Measurements from ENCODE around the gene OLFM2. TPM values are rescaled to one million over a fixed set of nuclear protein-coding genes. Genes with fewer than 3 reads are reported as not detected.

Gene OLFM2
- total RNA-seq, 1 experiment from 2014 or later = 75.6 TPM

DNA sequence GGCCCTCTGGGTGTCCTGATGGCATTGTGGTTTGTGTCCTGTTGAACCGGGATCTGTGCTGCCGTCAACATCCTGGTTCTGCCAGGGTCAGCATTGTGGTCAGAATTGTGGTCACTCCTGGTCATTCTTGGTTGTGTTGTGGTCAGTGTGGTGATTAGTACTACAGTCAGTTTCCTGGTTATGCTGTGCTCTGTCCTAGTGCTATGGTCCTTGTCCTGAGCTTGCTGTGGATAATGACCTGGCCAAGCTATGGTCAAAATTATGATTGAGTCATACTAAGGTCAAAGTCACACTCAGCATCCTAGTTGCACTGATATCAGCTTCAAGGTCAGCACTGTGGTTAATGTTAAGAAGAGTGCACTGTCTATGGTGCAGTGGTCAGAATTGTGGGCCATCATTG is 4.5 kb upstream of the OLFM2 start:
- H3K9ac ChIP-seq (ENCODE audit: extremely low read depth, insufficient read length, low read length) = no peak overlapping the region
- H2AFZ ChIP-seq (ENCODE audit: low read length) = no peak overlapping the region
- no peak overlapping the region for H2AK5ac ChIP-seq (ENCODE audit: insufficient read length, low read length)
- no peaks in the 10 kb centered on the region for H3K79me1 ChIP-seq (ENCODE audit: insufficient read depth, low read depth, low read length, poor library complexity, severe bottlenecking)
- no peak for TF ChIP-seq CTCF (conservative IDR thresholded peaks at IDR 0.05)
- Mint-ChIP-seq H3K4me3 (no peak overlapping the region), H3K27me3 (ENCODE audit: low read depth) (peaks cover 35% of the 10 kb centered on the region), H3K4me1 (peaks cover 11 to 30% of the 10 kb centered on the region in 2 experiments), H3K27ac (no peak overlapping the region; a peak in 1 of 7 replicates), H3K36me3 (ENCODE audit: insufficient read depth in 1 of 3, low read depth in 3 of 3) (peaks cover 0 to 5% (median 2%) of the 10 kb centered on the region in 3 experiments; a peak in 3 of 7 replicates), H3K9me3 (peaks cover 8 to 13% of the 10 kb centered on the region in 2 experiments)
- H3K4ac ChIP-seq (ENCODE audit: low read depth, low read length) = no peak overlapping the region
- WGBS (ENCODE audit: extremely low coverage, insufficient read length, low lambda C conversion rate) = no CpG with 5 or more reads among the region's 2 CpGs
- H2BK120ac ChIP-seq (ENCODE audit: low read depth, low read length, poor library complexity, severe bottlenecking) = no peak overlapping the region
- H3K18ac ChIP-seq (ENCODE audit: insufficient read length, low read depth, low read length) = no peak overlapping the region
- no peak overlapping the region for H4K5ac ChIP-seq (ENCODE audit: insufficient read length, low read depth, low read length)
- no peak overlapping the region for H2BK5ac ChIP-seq (ENCODE audit: insufficient read length, low read length)
- no peak for DNase-seq
- H2BK20ac ChIP-seq (ENCODE audit: low read depth, low read length, poor library complexity, severe bottlenecking) = no peak overlapping the region
- no peak overlapping the region for H3K4me2 ChIP-seq (ENCODE audit: insufficient read depth, insufficient read length, low read length)
- no peak overlapping the region for H4K8ac ChIP-seq (replicated peaks; ENCODE audit: insufficient read length, low read depth, low read length)
- no peaks in the 10 kb centered on the region for H3K9me3 ChIP-seq (ENCODE audit: control insufficient read depth, low read depth, low read length)
- no peak overlapping the region for H2BK15ac ChIP-seq (ENCODE audit: low read depth, low read length)
- H3K79me2 ChIP-seq (ENCODE audit: insufficient read depth, low read length) = no peaks in the 10 kb centered on the region
- H3K23me2 ChIP-seq (ENCODE audit: insufficient read length, low read depth, low read length, poor library complexity, severe bottlenecking) = no peaks in the 10 kb centered on the region
- no peak overlapping the region for H2BK12ac ChIP-seq (ENCODE audit: insufficient read length, low read depth, low read length)
- H3K23ac ChIP-seq (ENCODE audit: insufficient read length, low read depth, low read length) = no peak overlapping the region
- no peak overlapping the region for H3K14ac ChIP-seq (ENCODE audit: insufficient read depth, low read length)
- H3K27ac ChIP-seq (ENCODE audit: insufficient read length, low read depth, low read length) = no peak overlapping the region
- H4K20me1 ChIP-seq (ENCODE audit: control insufficient read depth, insufficient read depth, insufficient read length) = no peaks in the 10 kb centered on the region
- H3K56ac ChIP-seq (ENCODE audit: insufficient read length, low read depth, low read length) = no peak overlapping the region
- H4K91ac ChIP-seq (ENCODE audit: insufficient read length, low read depth, low read length) = no peak overlapping the region
- H3K4me1 ChIP-seq (ENCODE audit: insufficient read depth, low read length) = peaks cover 2% of the 10 kb centered on the region; the same call in 1 of the 2 replicates
- no peak overlapping the region for H3T11ph ChIP-seq (ENCODE audit: low read length)
- H3K27me3 ChIP-seq (ENCODE audit: insufficient read depth, low read length) = no peaks in the 10 kb centered on the region
